ENCODE results near the gene TRAF2. TPM values are rescaled to one million over a fixed set of nuclear protein-coding genes. Genes with fewer than 3 reads are reported as not detected.

TRAF2 gene
- total and polyA plus RNA-seq, 9 of the 15 experiments (the other 6 are each of a cell fraction or from before 2014, with no cell fraction given) = 0.24 to 45.2 (median 18.0) TPM

DNA sequence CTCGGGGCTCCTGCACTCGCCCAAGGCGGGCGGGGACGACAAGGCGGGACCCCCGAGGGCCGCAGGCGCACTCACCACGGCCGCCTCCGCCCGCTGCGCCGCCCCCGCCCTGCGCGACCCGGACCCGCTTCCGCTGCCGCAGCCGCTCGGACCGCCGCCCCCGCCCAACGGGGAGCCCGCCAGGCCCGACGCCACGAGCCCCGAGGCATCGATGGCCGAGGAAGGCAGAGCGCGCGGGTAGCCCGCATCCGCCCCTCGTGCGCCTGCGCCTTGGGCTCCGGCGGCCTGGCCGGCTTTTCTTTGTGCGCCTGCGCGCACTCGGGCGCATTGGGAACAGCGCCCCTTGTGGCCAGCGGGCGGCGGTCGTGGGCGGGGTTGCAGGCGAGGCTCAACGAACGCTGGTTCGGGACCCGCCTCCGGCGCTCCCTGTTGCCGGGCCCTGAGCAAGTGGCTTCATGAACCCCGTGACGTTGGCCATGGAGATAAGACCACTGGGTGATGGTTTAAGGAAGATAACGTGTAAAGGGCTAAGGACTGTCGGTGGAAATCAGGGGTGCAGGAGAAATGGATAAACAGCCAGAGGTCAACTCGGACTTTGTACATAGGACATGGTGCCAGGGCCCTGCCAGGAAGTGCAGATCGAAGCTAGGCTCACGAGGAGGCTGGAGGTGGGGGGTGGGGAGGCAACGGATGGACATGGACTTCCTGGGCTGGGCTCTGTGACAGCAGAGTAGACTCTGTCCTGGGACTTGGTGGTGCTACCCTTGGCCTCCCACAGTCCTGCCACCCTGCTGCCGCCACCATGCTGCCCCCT is 58.4 kb downstream of the TRAF2 start, which contains the start of the genes C8G and FBXW5 (continued):
- TF ChIP-seq TOE1 (IDR thresholded peaks at IDR 0.05; ENCODE audit: borderline replicate concordance) (peak; percentile 85), TOE1 (CRISPR knock-in tag; IDR thresholded peaks at IDR 0.05; ENCODE audit: borderline replicate concordance, low read depth) (no peak), ZNF408 (CRISPR knock-in tag; IDR thresholded peaks at IDR 0.05; ENCODE audit: low read depth) (no peak), NR1H2 (CRISPR knock-in tag; IDR thresholded peaks at IDR 0.05) (0 out of 2 replicates have a peak, but pooled peaks have one; percentile 72), FIP1L1 (IDR thresholded peaks at IDR 0.05; ENCODE audit: low read depth, low read length, poor library complexity, severe bottlenecking) (peak; percentile 61), ZNF75A (CRISPR knock-in tag; IDR thresholded peaks at IDR 0.05) (0 out of 2 replicates have a peak, but pooled peaks have one; percentile 36), CHD1 (IDR thresholded peaks at IDR 0.05; ENCODE audit: low read length) (no peak), ASH1L (IDR thresholded peaks at IDR 0.05; ENCODE audit: borderline replicate concordance, low read depth, partially characterized antibody) (no peak), BACH1 (tag; IDR thresholded peaks at IDR 0.05) (no peak), POLR2G (IDR thresholded peaks at IDR 0.05; ENCODE audit: low read depth, low read length) (peak; percentile 66), TAL1 (IDR thresholded peaks at IDR 0.05) (0 out of 2 replicates have a peak, but pooled peaks have one; percentile 5), ZNF146 (CRISPR knock-in tag; IDR thresholded peaks at IDR 0.05; ENCODE audit: unreplicated experiment) (no peak), HCFC1 (IDR thresholded peaks at IDR 0.05; ENCODE audit: low read depth, low read length) (peak; percentile 76), OTX1 (CRISPR knock-in tag; IDR thresholded peaks at IDR 0.05) (peak; percentile 51; the same call in 1 of the 2 replicates), RBBP5 (IDR thresholded peaks at IDR 0.05; ENCODE audit: borderline replicate concordance, insufficient read depth, low read length, poor library complexity, severe bottlenecking) (peak; percentile 19)
- TF ChIP-seq, protein P1, sequence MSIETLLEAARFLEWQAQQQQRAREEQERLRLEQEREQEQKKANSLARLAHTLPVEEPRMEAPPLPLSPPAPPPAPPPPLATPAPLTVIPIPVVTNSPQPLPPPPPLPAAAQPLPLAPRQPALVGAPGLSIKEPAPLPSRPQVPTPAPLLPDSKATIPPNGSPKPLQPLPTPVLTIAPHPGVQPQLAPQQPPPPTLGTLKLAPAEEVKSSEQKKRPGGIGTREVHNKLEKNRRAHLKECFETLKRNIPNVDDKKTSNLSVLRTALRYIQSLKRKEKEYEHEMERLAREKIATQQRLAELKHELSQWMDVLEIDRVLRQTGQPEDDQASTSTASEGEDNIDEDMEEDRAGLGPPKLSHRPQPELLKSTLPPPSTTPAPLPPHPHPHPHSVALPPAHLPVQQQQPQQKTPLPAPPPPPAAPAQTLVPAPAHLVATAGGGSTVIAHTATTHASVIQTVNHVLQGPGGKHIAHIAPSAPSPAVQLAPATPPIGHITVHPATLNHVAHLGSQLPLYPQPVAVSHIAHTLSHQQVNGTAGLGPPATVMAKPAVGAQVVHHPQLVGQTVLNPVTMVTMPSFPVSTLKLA (conservative IDR thresholded peaks at IDR 0.05) = peak; percentile 66 to 76
- TF ChIP-seq, protein P2, sequence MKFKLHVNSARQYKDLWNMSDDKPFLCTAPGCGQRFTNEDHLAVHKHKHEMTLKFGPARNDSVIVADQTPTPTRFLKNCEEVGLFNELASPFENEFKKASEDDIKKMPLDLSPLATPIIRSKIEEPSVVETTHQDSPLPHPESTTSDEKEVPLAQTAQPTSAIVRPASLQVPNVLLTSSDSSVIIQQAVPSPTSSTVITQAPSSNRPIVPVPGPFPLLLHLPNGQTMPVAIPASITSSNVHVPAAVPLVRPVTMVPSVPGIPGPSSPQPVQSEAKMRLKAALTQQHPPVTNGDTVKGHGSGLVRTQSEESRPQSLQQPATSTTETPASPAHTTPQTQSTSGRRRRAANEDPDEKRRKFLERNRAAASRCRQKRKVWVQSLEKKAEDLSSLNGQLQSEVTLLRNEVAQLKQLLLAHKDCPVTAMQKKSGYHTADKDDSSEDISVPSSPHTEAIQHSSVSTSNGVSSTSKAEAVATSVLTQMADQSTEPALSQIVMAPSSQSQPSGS (CRISPR knock-in tag; IDR thresholded peaks at IDR 0.05) = no peak
- TF ChIP-seq, protein P3, sequence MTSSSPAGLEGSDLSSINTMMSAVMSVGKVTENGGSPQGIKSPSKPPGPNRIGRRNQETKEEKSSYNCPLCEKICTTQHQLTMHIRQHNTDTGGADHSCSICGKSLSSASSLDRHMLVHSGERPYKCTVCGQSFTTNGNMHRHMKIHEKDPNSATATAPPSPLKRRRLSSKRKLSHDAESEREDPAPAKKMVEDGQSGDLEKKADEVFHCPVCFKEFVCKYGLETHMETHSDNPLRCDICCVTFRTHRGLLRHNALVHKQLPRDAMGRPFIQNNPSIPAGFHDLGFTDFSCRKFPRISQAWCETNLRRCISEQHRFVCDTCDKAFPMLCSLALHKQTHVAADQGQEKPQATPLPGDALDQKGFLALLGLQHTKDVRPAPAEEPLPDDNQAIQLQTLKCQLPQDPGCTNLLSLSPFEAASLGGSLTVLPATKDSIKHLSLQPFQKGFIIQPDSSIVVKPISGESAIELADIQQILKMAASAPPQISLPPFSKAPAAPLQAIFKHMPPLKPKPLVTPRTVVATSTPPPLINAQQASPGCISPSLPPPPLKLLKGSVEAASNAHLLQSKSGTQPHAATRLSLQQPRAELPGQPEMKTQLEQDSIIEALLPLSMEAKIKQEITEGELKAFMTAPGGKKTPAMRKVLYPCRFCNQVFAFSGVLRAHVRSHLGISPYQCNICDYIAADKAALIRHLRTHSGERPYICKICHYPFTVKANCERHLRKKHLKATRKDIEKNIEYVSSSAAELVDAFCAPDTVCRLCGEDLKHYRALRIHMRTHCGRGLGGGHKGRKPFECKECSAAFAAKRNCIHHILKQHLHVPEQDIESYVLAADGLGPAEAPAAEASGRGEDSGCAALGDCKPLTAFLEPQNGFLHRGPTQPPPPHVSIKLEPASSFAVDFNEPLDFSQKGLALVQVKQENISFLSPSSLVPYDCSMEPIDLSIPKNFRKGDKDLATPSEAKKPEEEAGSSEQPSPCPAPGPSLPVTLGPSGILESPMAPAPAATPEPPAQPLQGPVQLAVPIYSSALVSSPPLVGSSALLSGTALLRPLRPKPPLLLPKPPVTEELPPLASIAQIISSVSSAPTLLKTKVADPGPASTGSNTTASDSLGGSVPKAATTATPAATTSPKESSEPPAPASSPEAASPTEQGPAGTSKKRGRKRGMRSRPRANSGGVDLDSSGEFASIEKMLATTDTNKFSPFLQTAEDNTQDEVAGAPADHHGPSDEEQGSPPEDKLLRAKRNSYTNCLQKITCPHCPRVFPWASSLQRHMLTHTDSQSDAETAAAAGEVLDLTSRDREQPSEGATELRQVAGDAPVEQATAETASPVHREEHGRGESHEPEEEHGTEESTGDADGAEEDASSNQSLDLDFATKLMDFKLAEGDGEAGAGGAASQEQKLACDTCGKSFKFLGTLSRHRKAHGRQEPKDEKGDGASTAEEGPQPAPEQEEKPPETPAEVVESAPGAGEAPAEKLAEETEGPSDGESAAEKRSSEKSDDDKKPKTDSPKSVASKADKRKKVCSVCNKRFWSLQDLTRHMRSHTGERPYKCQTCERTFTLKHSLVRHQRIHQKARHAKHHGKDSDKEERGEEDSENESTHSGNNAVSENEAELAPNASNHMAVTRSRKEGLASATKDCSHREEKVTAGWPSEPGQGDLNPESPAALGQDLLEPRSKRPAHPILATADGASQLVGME (CRISPR knock-in tag; IDR thresholded peaks at IDR 0.05) = 0 out of 2 replicates have a peak, but pooled peaks have one; percentile 20
